SK-N-MC (cell line): ENCODE data around the gene SPRY2.

ENCODE experiments used
- DNase-seq: peaks from one replicate; pipeline ENCODE4 v3.0.0-alpha.2; 2011; ENCODE audit warnings: low read depth, low spot score
- H3K27ac ChIP-seq: fragments of 200-600 bp; sonication (generic); 2 replicates; pipeline ENCODE4 v1.5.1; 2016; ENCODE audit warnings: mixed run types
- H3K36me3 ChIP-seq: fragments of 200-600 bp; sonication (generic); 2 replicates; pipeline ENCODE4 v1.6.1; 2017; ENCODE audit warnings: antibody characterized with exemption, low read length, mixed read lengths; ENCODE audit not compliant: insufficient read depth
- H3K4me3 ChIP-seq: fragments of 200-600 bp; sonication (generic); 2 replicates; pipeline ENCODE4 v1.5.1; 2016
- H3K9ac ChIP-seq: fragments of 200-600 bp; sonication (generic); 2 replicates; pipeline ENCODE4 v1.8.0; 2017; ENCODE audit warnings: mixed run types, mixed read lengths; ENCODE audit not compliant: insufficient read length
- H3K9me3 ChIP-seq: fragments of 200-600 bp; sonication (generic); 2 replicates; pipeline ENCODE4 v1.6.1; 2017; ENCODE audit warnings: low read depth, mild to moderate bottlenecking, antibody characterized with exemption, low read length, moderate library complexity, mixed read lengths
- EZH2 ChIP-seq: fragments of 200-600 bp; sonication (generic); IDR thresholded peaks from one replicate; pipeline ENCODE4 v1.6.1; 2017; ENCODE audit warnings: antibody characterized with exemption
- FOXP2 ChIP-seq: optimal IDR thresholded peaks from 2 replicates; pipeline ENCODE3; 2011; ENCODE audit warnings: mild to moderate bottlenecking, moderate library complexity; ENCODE audit not compliant: insufficient read depth; ENCODE audit errors: extremely low read length, control extremely low read depth
- POLR2AphosphoS5 ChIP-seq: IDR thresholded peaks from 2 replicates; pipeline ENCODE4 v1.6.1; 2012; ENCODE audit warnings: mild to moderate bottlenecking, low read depth, low read length, borderline replicate concordance

The SPRY2 gene

GRCh38 chr13:80297094-80297493 lies 43.8 kb downstream of the SPRY2 start:
- Histone ChIP-seq H3K36me3 (no peaks in the 10 kb centered on the region), H3K9ac (no peak overlapping the region), H3K4me3 (no peak overlapping the region), H3K9me3 (no peaks in the 10 kb centered on the region), H3K27ac (no peak overlapping the region)
- DNase-seq, result no peak
- no peak for TF ChIP-seq POLR2AphosphoS5
- no peak for TF ChIP-seq EZH2
- TF ChIP-seq FOXP2, result no peak

- H3K9me3 ChIP-seq, result no peaks in the 10 kb centered on the region
- no peak overlapping the region for H3K9ac ChIP-seq
- H3K27ac ChIP-seq, result no peak overlapping the region
- TF ChIP-seq EZH2, result no peak
- TF ChIP-seq FOXP2, result no peak
- TF ChIP-seq POLR2AphosphoS5, result no peak
- H3K36me3 ChIP-seq, result no peaks in the 10 kb centered on the region
- no peak overlapping the region for H3K4me3 ChIP-seq
- no peak for DNase-seq
These were observed 44.3 kb downstream of the SPRY2 start for GRCh38 chr13:80296638-80297037.

GRCh38 chr13:80290591-80290990 lies 50.3 kb downstream of the SPRY2 start:
- Histone ChIP-seq H3K27ac (no peak overlapping the region), H3K9me3 (no peaks in the 10 kb centered on the region), H3K9ac (no peak overlapping the region), H3K4me3 (no peak overlapping the region), H3K36me3 (no peaks in the 10 kb centered on the region)
- no peak for DNase-seq
- no peak for TF ChIP-seq EZH2
- no peak for TF ChIP-seq FOXP2
- no peak for TF ChIP-seq POLR2AphosphoS5
